GM21367 (cell line): ENCODE data around the gene RPAP2.

Experiments
- ATAC-seq: cut with Tn5 transposase; IDR thresholded peaks from one replicate; pipeline ENCODE4 v1.9.1; 2021; ENCODE audit not compliant: unreplicated experiment

Gene RPAP2

GRCh38 chr1:92445865-92446264 is 147.0 kb downstream of the RPAP2 start:
- ATAC-seq, result no peak

GRCh38 chr1:92446546-92446945 is 147.7 kb downstream of the RPAP2 start:
- no peak for ATAC-seq

DNA sequence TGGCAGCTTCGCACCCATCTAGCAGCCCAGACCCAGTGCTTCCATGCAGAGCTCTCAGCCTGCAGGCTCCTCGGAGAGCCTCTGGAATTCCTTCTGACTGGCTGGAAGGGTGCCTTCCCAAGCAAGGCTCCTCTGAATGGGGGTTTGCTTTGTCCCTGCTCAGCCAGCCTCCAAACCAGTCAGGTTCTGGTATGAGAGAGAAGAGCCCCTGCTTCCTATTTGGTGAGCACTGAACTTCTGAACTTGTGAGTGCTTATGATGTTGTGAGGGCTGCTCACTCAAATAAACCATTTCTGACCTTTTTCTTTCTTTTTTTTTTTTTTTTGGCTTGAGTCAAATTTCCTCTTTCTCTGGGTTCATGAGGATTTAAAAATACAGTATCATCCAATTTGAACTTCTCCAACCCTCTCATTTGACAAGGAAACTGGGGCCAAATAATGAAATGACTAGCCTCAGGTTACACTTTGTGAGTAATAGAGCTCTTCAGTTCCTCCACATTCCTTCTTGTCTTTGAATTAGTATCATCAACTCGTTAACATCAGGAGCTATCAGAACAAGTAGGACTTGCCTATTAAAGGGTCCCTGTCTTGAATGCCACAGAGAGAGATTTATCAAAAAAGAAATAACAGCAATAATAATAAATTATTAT is 148.3 kb downstream of the RPAP2 start:
- ATAC-seq, result no peak

GRCh38 chr1:92447976-92448375 is 149.1 kb downstream of the RPAP2 start:
- no peak for ATAC-seq
